Stimulated activated CD4-positive, alpha-beta T cell treated with anti-CD3 and anti-CD28 coated beads, Interleukin-12 subunit alpha, Interleukin-12 subunit beta, amount 100 ng/mL, for 4 hours (primary cell): ENCODE results near the gene MAP1LC3C.

Experiments used
- DNase-seq: peaks from one replicate; pipeline ENCODE4 v3.0.0-alpha.2; 2020

Gene MAP1LC3C

GRCh38 chr1:241999026-241999425, at the start of gene MAP1LC3C:
Gene MAP1LC3C, minus strand, starts transcription at chr1:241999098. Its CDS starts 90 bp downstream, at chr1:241999008.
- DNase-seq = no peak

GRCh38 chr1:242043165-242043564, 44.3 kb upstream of the MAP1LC3C start:
- no peak for DNase-seq

- DNase-seq = no peak
Observed at GRCh38 chr1:242034392-242034791, 35.5 kb upstream of the MAP1LC3C start.

- no peak for DNase-seq
Observed at GRCh38 chr1:242033447-242033846, 34.5 kb upstream of the MAP1LC3C start.

GRCh38 chr1:242030071-242030470, 31.2 kb upstream of the MAP1LC3C start:
- DNase-seq = no peak

- DNase-seq = no peak
Observed at GRCh38 chr1:242025681-242026080, 26.8 kb upstream of the MAP1LC3C start.

- DNase-seq = no peak
Observed at GRCh38 chr1:242023805-242024204, 24.9 kb upstream of the MAP1LC3C start.

GRCh38 chr1:242019018-242019417, 20.1 kb upstream of the MAP1LC3C start:
- no peak for DNase-seq

- peak; percentile 18 for DNase-seq
Observed at GRCh38 chr1:242017580-242018233, 18.8 kb upstream of the MAP1LC3C start.

- no peak for DNase-seq
Observed at GRCh38 chr1:242016479-242016878, 17.6 kb upstream of the MAP1LC3C start.

- no peak for DNase-seq
Observed at GRCh38 chr1:242011894-242012660, 13.2 kb upstream of the MAP1LC3C start.

GRCh38 chr1:242008826-242009495, 10.1 kb upstream of the MAP1LC3C start:
- DNase-seq = no peak

- no peak for DNase-seq
Observed at GRCh38 chr1:242006976-242007375, 8.1 kb upstream of the MAP1LC3C start.

GRCh38 chr1:242005866-242006535, 7.1 kb upstream of the MAP1LC3C start:
- DNase-seq = no peak

GRCh38 chr1:242004751-242005495, 6.0 kb upstream of the MAP1LC3C start:
- no peak for DNase-seq

GRCh38 chr1:242002510-242002909, 3.6 kb upstream of the MAP1LC3C start:
- no peak for DNase-seq

GRCh38 chr1:242002072-242002471, 3.2 kb upstream of the MAP1LC3C start:
- DNase-seq = no peak

- no peak for DNase-seq
Observed at GRCh38 chr1:242000434-242000833, 1.5 kb upstream of the MAP1LC3C start.

GRCh38 chr1:241998412-241998921, 431 bp downstream of the MAP1LC3C start:
- DNase-seq = peak; percentile 47

- DNase-seq = no peak
Observed at GRCh38 chr1:241997401-241997998, 1.4 kb downstream of the MAP1LC3C start.

- no peak for DNase-seq
Observed at GRCh38 chr1:241994171-241994570, 4.7 kb downstream of the MAP1LC3C start.

- no peak for DNase-seq
Observed at GRCh38 chr1:241992734-241993133, 6.2 kb downstream of the MAP1LC3C start.
